Frontal cortex (tissue), 4 donors: ENCODE results near the gene MKRN2. TPM values are rescaled to one million over a fixed set of nuclear protein-coding genes. Genes with fewer than 3 reads are reported as not detected.
"Not testable (repeated sequence)": the region's sequence is repeated elsewhere in the genome, so short reads cannot be mapped to it uniquely, and the experiment has no call there.

ENCODE experiments used
- DNase-seq, 2 donors: peaks; one replicate each; pipeline ENCODE4 v3.0.0; 2012; ENCODE audit warnings: low spot score in 2 of 2
- FAIRE-seq: peaks from 2 replicates; lab custom pipeline; 2012; peaks lifted over from hg19 to GRCh38; lab: Jason Lieb, UNC
- small RNA-seq: library from RNA; depleted of rRNA; stranded (forward); fragments of <200 nt; gene quantifications from one replicate; pipeline ENCODE3, GENCODE V24; 2014
- total RNA-seq: library from RNA; depleted of rRNA; stranded (reverse); fragments of >200 nt; gene quantifications from one replicate; pipeline ENCODE4 v1.2.3, GENCODE V29; 2014
- donor health status: control.
- donor health status: control.
- donor health status: control.

MKRN2 gene
- total RNA-seq, 1 donor from 2014 or later = 35.5 TPM

DNA sequence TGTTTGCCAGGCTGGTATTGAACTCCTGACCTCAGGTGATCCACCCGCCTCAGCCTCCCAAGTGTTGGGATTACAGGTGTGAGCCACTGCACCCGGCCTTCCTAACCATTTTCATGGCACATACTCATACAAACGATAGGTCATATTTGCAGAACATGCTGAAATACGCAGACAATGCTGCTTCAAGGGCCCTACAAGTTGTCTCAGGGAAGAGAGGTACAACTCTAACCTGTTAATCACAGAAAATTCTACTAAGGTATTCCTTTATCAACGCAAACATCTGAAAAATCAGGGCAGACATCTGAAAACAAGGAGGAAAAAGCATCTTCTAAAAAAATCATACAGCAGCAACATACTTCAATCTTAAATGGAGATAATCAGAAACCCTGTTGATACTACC, 67.2 kb downstream of the MKRN2 start:
- DNase-seq (no peak), FAIRE-seq (no peak)

GRCh38 chr3:12624964-12625363, 68.1 kb downstream of the MKRN2 start:
- not testable (repeated sequence) for FAIRE-seq

DNA sequence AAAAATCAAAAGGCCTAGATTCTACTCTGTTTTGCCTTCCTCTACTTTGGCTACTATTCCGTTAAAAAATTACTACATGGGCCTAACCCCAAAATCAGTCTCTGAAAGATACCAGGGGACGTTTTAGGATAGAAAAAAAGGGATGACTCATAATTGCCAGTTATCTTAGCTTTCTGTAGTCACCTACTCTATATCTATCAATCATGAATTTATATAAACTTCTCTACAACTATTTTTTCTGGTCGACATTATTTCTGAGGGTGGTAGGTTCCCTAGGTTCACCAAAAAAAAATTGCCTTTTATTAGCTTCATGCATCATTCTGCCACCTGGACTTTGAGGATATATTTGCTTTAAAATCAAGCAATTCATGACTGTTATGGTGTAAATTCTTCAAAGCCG, 70.5 kb downstream of the MKRN2 start:
- DNase-seq (no peak), FAIRE-seq (no peak)

More at GRCh38 chr3:12624964-12625363, 68.1 kb downstream of the MKRN2 start:
- DNase-seq = not testable (repeated sequence)

GRCh38 chr3:12628813-12629212, 71.9 kb downstream of the MKRN2 start:
- FAIRE-seq (no peak), DNase-seq (no peak)

- DNase-seq (no peak), FAIRE-seq (no peak)
Measured at GRCh38 chr3:12629560-12629959, 72.7 kb downstream of the MKRN2 start.

- no peak for FAIRE-seq
- no peak for DNase-seq
Measured at GRCh38 chr3:12630292-12630691, 73.4 kb downstream of the MKRN2 start.

DNA sequence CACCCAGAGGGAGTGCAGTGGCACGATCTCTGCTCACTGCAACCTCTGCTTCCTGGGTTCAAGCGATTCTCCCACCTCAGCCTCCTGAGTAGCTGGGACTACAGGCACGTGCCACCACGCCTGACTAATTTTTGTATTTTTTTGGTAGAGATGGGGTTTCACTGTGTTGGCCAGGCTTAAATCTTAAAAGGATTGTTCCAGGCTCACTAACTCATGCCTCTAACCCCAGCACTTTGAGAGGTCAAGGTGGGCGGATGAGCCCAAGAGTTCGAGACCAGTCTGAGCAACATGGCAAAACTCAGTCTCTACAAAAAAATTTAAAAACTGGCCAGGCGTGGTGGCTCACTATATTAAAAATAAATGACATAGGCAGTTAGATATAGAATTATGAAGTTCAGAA, 74.0 kb downstream of the MKRN2 start:
- FAIRE-seq, DNase-seq: not testable (repeated sequence)

DNA sequence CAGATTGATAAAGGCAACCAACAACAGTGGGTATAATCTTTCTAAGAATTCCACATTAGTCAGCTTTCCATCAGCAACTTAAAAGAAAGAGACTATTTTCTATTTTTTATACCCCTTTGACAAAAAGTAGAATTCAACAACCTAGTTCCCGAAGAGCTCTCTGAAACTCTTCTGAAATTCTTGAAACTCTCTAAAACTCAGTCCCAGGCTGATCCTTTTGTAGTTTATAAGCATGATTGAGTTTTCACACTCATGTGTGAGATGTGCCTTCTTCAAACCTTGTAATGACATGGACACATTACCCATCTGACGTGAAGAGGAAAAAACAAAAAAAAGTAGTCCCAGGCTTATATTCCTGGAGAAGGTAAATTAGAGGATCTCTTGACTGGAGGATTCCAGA, 75.6 kb downstream of the MKRN2 start:
- DNase-seq = no peak
- no peak for FAIRE-seq

DNA sequence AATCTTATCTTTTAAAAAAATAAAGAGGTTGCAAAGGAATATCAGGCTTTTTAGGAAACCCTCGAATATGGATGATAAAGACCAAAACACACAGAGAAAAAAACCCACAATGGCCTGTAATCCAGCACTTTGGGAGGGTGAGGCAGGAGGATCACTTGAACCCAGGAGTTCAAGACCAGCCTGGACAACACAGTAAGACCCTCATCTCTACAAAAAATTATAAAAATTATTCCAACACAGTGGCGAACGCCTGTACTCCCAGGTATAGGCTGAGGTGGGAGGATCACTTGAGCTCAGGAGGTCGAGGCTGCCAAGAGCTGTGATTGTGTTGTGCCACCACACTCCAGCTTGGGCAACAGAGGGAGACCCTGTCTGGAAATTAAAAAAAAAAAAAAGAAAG, 76.2 kb downstream of the MKRN2 start:
- DNase-seq (no peak), FAIRE-seq (no peak)

Small RNAs within 50 kb of the gene (small RNA-seq; reads per million reads assigned to genes)
- gene RF00017 (not detected), gene RNA5SP123 (not detected), gene RNU6-377P (not detected)

Other genes with a start within 250 kb of the MKRN2 start
- gene TSEN2, start 72.6 kb upstream of the MKRN2 start, total RNA-seq = 39.5 TPM
- not detected for gene MKRN2OS, start 11.6 kb upstream of the MKRN2 start, total RNA-seq
- gene RAF1, start 107.0 kb downstream of the MKRN2 start, total RNA-seq = 199 TPM
- not detected for gene TMEM40, start 202.2 kb downstream of the MKRN2 start, total RNA-seq
- gene CAND2, start 239.6 kb downstream of the MKRN2 start, total RNA-seq = 11.4 TPM